ENCODE results near the gene GTF3C1.
A peak's percentile ranks its signal among the peaks of the same experiment; 100 is the strongest.

DNA sequence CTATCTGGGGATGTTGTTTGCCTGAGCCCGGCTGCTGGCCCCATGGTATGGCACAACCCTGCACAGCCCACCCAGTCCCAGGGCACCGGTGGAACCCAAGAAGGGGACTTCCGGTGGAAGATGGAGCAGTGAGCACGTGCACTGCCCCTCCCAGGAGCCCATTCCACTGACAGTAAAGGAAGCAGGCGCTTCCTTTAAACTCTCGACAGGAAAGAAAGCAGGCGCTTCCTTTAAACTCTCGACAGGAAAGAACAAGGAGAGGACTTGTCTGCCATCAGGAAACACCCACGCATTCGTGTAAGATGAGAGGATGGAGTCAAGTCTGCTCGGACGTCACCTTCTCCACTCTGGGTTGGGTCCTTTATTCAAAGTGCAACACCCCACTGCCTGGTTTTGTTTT lies 94.0 kb downstream of the GTF3C1 start:
- TF ChIP-seq RAD21 (IDR thresholded peaks at IDR 0.05) (no peak), YY1 (IDR thresholded peaks at IDR 0.05) (no peak), HNF4A (conservative IDR thresholded peaks at IDR 0.05) (no peak), TAF1 (conservative IDR thresholded peaks at IDR 0.05) (no peak), REST (IDR thresholded peaks at IDR 0.05) (no peak), EGR1 (IDR thresholded peaks at IDR 0.05; ENCODE audit: low read depth in 2 of 2) (peak in 1 of 2 donors; percentile 22), ATF3 (IDR thresholded peaks at IDR 0.05) (no peak), FOXA1 (IDR thresholded peaks at IDR 0.05) (no peak), GABPA (IDR thresholded peaks at IDR 0.05 in 1 of 2, conservative IDR thresholded peaks at IDR 0.05 in 1 of 2) (no peak), RXRA (IDR thresholded peaks at IDR 0.05) (no peak), HNF4G (IDR thresholded peaks at IDR 0.05) (no peak), SP1 (IDR thresholded peaks at IDR 0.05) (no peak)
- TF ChIP-seq, protein P1, sequence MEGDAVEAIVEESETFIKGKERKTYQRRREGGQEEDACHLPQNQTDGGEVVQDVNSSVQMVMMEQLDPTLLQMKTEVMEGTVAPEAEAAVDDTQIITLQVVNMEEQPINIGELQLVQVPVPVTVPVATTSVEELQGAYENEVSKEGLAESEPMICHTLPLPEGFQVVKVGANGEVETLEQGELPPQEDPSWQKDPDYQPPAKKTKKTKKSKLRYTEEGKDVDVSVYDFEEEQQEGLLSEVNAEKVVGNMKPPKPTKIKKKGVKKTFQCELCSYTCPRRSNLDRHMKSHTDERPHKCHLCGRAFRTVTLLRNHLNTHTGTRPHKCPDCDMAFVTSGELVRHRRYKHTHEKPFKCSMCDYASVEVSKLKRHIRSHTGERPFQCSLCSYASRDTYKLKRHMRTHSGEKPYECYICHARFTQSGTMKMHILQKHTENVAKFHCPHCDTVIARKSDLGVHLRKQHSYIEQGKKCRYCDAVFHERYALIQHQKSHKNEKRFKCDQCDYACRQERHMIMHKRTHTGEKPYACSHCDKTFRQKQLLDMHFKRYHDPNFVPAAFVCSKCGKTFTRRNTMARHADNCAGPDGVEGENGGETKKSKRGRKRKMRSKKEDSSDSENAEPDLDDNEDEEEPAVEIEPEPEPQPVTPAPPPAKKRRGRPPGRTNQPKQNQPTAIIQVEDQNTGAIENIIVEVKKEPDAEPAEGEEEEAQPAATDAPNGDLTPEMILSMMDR (IDR thresholded peaks at IDR 0.05; ENCODE audit: low read depth, low read length, missing input control) = no peak
- TF ChIP-seq, protein P2, sequence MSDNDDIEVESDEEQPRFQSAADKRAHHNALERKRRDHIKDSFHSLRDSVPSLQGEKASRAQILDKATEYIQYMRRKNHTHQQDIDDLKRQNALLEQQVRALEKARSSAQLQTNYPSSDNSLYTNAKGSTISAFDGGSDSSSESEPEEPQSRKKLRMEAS (IDR thresholded peaks at IDR 0.05) = no peak

Data from liver (tissue), 3 donors.